ENCODE results near the gene GTF3C1.

The GTF3C1 gene

DNA sequence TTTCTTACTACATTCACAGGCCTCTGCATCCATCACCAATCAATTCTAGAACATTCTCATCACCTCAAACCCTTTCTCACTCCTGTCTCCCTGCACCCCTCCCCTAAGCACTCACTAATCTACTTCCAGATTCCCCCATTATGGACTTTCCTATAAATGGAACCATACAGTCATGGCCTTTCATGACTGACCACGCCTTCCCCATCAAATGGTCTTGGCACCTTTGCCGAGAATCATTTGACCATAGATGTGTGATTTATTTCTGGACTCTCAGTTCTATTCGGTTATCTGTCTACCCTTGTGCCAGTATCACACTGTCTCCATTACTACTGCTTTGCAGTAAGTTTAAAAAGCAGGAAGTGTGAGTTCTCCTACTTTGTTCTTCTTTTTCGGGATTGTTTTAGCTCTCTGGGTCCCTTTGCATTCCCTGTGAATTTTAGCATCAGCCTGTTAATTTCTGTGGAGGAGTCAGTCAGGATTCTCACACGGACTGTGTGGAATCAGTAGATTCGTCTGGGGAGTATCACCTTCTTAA is 27.5 kb downstream of the GTF3C1 start:
- TF ChIP-seq, protein P1, sequence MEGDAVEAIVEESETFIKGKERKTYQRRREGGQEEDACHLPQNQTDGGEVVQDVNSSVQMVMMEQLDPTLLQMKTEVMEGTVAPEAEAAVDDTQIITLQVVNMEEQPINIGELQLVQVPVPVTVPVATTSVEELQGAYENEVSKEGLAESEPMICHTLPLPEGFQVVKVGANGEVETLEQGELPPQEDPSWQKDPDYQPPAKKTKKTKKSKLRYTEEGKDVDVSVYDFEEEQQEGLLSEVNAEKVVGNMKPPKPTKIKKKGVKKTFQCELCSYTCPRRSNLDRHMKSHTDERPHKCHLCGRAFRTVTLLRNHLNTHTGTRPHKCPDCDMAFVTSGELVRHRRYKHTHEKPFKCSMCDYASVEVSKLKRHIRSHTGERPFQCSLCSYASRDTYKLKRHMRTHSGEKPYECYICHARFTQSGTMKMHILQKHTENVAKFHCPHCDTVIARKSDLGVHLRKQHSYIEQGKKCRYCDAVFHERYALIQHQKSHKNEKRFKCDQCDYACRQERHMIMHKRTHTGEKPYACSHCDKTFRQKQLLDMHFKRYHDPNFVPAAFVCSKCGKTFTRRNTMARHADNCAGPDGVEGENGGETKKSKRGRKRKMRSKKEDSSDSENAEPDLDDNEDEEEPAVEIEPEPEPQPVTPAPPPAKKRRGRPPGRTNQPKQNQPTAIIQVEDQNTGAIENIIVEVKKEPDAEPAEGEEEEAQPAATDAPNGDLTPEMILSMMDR (conservative IDR thresholded peaks at IDR 0.05; ENCODE audit: low read depth, low read length): no peak
- H3K4me3 ChIP-seq (ENCODE audit: low read length): no peak overlapping the region
- DNase-seq (ENCODE audit: low read depth): no peak

- DNase-seq (ENCODE audit: low read depth): no peak
- H3K4me3 ChIP-seq (ENCODE audit: low read length): no peak overlapping the region
- TF ChIP-seq, protein P1 (conservative IDR thresholded peaks at IDR 0.05; ENCODE audit: low read depth, low read length): no peak
Measured at GRCh38 chr16:27520982-27521673, 28.6 kb downstream of the GTF3C1 start.

- DNase-seq (ENCODE audit: low read depth): no peak
- no peak overlapping the region for H3K4me3 ChIP-seq (ENCODE audit: low read length)
Measured at GRCh38 chr16:27518226-27518625, 31.5 kb downstream of the GTF3C1 start.

DNA sequence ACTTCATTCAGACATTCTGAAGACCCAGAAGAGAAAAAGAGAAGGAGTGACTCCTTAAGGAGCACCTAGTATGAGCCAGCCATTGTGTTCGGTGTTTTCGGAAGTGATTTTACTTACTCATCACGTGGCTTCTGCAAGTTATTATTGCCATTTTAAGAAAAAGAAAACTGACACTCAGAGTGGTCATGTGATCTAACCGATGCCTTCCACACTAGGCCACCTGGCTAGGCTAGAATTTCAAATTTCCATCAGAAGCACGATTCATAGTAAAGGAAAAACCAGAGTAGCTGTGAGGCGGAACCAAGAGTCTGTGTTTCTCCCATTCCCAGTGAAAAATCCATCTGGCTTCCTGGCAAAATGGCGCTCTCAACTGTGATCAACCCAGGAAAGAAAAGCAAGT is 32.0 kb downstream of the GTF3C1 start:
- H3K4me3 ChIP-seq (ENCODE audit: low read length): no peak overlapping the region
- DNase-seq (ENCODE audit: low read depth): no peak
- TF ChIP-seq, protein P1 (conservative IDR thresholded peaks at IDR 0.05; ENCODE audit: low read depth, low read length): no peak

More at GRCh38 chr16:27518226-27518625, 31.5 kb downstream of the GTF3C1 start:
- TF ChIP-seq, protein P1 (conservative IDR thresholded peaks at IDR 0.05; ENCODE audit: low read depth, low read length): no peak

DNA sequence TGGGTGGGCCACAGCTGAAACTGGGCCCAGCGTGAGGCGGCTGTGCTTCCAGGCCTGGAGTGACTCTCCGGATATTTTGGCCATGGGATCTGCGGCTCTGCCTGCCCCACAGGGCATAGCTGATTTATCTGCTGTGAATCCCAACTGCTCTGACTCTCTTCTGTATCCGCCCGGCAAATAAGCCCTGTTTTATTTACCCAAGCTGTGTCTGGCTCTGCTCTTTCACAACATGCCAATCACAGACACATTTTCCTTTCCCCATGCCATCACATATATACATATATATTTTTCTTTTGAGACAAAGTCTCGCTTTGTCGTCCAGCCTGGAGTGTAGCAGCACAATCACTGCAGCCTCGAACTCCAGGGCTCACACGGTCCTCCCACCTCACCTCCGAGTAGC is 33.3 kb downstream of the GTF3C1 start:
- TF ChIP-seq, protein P1 (conservative IDR thresholded peaks at IDR 0.05; ENCODE audit: low read depth, low read length): no peak
- no peak for DNase-seq (ENCODE audit: low read depth)

DNA sequence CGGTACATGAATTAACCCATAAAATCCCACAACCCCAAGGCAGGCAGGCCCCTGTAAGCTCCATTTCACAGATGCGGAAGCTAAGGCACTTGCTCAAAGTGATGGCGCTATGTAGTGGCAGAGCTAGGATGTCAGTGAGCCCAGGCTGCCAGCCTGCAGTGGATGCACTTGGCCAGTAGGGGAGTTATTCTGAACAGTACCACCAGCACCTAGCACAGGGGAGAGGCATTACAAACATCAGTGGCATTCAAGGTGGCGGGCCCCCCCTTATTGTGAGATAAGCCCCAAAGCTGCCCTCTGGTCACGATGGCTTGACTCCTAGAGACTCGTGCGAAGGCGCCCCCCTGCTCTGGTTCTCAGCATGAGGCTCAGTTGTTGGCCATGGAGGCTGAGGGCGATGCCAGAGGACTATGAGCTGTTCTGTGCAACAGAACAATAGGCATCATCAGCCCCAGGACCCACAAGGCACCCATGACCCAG is 33.8 kb downstream of the GTF3C1 start:
- peak; percentile 46 for DNase-seq (ENCODE audit: low read depth)
- no peak overlapping the region for H3K4me3 ChIP-seq (ENCODE audit: low read length)
- TF ChIP-seq, protein P1 (conservative IDR thresholded peaks at IDR 0.05; ENCODE audit: low read depth, low read length): peak; percentile 82

More for the DNA sequence above, 33.3 kb downstream of the GTF3C1 start:
- H3K4me3 ChIP-seq (ENCODE audit: low read length): no peak overlapping the region

DNA sequence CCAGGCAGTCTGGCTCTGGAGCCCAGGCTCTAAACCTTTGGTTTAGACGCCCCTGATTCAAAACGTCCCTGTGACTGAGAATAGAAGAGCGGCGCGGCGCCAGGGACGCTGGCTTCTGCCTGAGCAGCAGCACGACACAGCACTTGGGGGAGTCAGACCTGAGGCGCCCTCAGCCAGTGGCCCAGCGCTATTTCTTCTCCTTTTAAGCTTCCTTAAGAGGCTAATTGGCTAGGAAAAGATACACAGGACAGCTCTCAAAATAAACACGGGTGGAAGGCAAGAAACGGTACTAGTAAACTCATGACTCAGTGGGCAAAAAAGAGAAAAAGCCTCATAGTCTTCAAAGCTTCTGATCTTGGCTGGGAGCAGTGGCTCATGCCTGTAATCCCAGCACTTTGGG is 34.9 kb downstream of the GTF3C1 start:
- TF ChIP-seq, protein P1 (conservative IDR thresholded peaks at IDR 0.05; ENCODE audit: low read depth, low read length): no peak
- H3K4me3 ChIP-seq (ENCODE audit: low read length): no peak overlapping the region
- no peak for DNase-seq (ENCODE audit: low read depth)
